PFSK-1 (cell line): ENCODE measurements around the gene GDF2.

Experiments
- POLR2AphosphoS5 ChIP-seq: IDR thresholded peaks from 2 replicates; pipeline ENCODE4 v1.6.1; 2012; ENCODE audit warnings: low read depth, mild to moderate bottlenecking, control low read depth, low read length, moderate library complexity
- REST ChIP-seq, 2 experiments: IDR thresholded peaks; 2 replicates each; pipeline versions ENCODE4 v1.6.1 to v1.8.0; 2011 to 2012; ENCODE audit warnings: low read depth in 2 of 2, low read length in 2 of 2, control low read depth in 1 of 2, inconsistent platforms in 1 of 2, mild to moderate bottlenecking in 1 of 2, moderate library complexity in 1 of 2; ENCODE audit not compliant: insufficient read depth in 1 of 2
- SIN3A ChIP-seq: IDR thresholded peaks from 2 replicates; pipeline ENCODE4 v1.6.1; 2012; ENCODE audit warnings: mild to moderate bottlenecking, low read length, moderate library complexity, borderline replicate concordance; ENCODE audit not compliant: insufficient read depth

- TF ChIP-seq POLR2AphosphoS5 (no peak), REST (IDR thresholded peaks at IDR 0.05; ENCODE audit: insufficient read depth in 1 of 2, low read depth in 2 of 2, low read length in 2 of 2) (no peak), SIN3A (no peak)
Measured at GRCh38 chr10:47303105-47303504, 19.1 kb upstream of the GDF2 start.
